ENCODE measurements around the gene JAK1.

DNA sequence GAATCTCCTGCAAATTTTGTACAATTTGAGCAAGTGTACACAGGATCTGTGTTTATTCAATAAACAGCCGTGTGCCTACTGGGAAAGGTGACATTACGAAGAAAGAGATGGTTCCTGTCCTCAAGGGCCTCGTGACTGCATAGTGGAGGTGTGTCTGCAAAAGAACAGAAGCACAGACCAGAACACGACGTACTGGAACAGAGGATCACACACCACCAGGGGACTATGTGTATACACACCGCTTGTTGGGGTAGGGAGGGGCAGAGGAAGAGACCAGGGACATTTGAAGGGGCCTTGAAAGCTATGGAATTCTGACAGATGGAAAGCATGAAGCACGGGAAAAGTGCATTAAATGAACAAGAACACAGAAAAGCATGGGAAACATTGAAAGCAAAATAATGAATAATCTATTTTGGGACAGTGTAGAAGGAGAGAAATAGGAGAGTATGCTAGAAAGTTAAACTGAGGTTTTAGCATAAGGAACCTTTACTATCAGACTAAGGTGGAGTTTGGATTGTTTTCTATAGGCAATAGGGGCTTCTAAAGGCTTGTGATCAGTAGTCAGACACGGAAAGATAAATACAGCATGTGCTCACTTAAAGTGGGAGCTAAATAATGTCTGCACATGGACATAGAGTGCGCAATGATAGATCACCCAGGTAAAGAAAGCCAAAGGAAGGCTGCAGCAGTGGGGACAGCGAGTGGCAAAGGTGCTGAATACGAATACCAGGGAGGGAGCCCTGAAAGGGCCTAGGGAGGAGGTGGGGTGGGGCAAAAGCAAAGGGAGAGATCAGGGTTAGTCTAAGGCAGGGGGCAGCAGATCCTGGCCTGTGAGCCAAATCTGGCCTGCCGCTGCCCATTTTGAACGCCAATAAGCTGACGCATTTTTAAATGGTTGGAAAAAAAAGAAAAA, 11.0 kb downstream of the JAK1 start:
- no peak for TF ChIP-seq ZEB2 (tag by site-specific recombination; IDR thresholded peaks at IDR 0.05)
- TF ChIP-seq ZNF792 (tag by site-specific recombination; IDR thresholded peaks at IDR 0.05) = no peak
- TF ChIP-seq, protein P1, sequence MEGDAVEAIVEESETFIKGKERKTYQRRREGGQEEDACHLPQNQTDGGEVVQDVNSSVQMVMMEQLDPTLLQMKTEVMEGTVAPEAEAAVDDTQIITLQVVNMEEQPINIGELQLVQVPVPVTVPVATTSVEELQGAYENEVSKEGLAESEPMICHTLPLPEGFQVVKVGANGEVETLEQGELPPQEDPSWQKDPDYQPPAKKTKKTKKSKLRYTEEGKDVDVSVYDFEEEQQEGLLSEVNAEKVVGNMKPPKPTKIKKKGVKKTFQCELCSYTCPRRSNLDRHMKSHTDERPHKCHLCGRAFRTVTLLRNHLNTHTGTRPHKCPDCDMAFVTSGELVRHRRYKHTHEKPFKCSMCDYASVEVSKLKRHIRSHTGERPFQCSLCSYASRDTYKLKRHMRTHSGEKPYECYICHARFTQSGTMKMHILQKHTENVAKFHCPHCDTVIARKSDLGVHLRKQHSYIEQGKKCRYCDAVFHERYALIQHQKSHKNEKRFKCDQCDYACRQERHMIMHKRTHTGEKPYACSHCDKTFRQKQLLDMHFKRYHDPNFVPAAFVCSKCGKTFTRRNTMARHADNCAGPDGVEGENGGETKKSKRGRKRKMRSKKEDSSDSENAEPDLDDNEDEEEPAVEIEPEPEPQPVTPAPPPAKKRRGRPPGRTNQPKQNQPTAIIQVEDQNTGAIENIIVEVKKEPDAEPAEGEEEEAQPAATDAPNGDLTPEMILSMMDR (tag by site-specific recombination; IDR thresholded peaks at IDR 0.05) = no peak
- no peak for TF ChIP-seq ZNF274 (IDR thresholded peaks at IDR 0.05; ENCODE audit: low read length)
- no peak for TF ChIP-seq ZNF274 (tag by site-specific recombination; IDR thresholded peaks at IDR 0.05; ENCODE audit: borderline replicate concordance)
- no peak for TF ChIP-seq ZNF555 (tag by site-specific recombination; conservative IDR thresholded peaks at IDR 0.05)

All from HEK293 (cell line).